NCI-H2171 (cell line): Measurements from ENCODE around the gene AFAP1L1.
A peak's percentile ranks its signal among the peaks of the same experiment; 100 is the strongest.

ENCODE experiments used
- DNase-seq: peaks from one replicate; lab custom pipeline; 2025; lab: John Stamatoyannopoulos, UW

Gene AFAP1L1

DNA sequence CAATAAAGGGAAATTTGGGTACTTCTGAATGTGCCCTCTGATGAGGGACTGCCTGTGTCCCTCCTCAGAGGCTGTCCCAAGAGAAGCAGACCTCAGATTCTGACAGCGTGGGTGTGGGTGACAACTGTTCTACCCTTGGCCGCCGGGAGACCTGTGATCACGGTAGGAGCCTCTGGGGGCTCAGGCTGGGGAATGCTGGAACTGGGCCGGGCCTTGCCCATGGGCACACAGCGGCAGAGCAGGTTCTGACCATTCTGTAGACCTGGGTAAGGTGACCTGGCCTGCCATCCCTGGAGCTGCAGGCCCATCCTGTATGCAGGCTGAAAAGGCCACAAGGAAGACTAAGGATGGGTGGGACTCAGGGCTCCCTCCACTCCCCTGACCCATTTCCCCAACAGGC, 44.1 kb downstream of the AFAP1L1 start:
- DNase-seq = no peak

DNA sequence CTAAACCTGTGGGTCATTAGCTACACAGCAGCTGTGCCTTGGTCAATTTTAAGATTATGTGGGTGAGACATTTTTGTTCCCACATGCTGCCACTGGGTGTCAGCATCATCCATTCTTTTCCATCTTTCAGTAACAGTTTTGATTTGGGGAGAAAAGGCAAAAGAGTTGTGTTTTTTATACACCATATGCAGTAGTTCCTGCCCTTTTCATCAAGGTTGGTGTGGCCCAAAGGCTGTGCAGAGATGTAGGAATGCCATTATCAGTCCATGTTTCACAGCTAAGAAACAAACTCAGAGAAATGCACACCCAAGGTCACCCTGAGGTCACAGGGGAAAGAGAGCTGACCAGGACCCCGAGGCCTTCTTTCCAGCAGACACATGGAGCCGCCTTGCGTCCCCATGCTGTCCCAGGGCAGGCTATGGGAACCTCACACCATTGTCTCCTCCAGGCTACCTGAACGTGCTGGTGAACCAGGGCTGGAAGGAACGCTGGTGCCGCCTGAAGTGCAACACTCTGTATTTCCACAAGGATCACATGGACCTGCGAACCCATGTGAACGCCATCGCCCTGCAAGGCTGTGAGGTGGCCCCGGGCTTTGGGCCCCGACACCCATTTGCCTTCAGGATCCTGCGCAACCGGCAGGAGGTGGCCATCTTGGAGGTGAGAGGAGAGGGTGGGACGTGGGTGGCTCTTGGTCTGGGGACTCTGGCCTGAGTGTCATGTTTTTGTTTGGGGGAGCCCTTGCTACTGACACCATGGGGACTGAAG, 45.8 kb downstream of the AFAP1L1 start:
- DNase-seq = no peak

DNA sequence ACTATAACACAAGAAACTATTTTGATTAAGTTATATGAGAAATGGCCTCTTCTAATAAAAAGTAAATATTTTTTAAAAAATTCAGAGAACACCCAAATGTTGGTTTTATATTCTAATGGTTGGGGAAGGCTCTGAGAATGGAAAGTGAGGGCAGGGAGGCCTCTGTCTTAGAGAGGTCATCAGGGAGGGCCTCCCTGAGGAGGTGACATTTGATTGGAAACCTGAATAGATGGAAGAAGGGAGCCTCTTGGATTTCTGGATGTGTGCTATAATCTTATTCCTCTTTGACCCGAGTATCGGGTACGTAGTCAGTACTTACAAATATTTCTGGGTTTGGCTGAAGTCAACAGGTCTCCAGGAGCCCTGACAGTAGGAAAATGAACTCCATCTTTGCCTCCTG, 47.5 kb downstream of the AFAP1L1 start:
- no peak for DNase-seq

DNA sequence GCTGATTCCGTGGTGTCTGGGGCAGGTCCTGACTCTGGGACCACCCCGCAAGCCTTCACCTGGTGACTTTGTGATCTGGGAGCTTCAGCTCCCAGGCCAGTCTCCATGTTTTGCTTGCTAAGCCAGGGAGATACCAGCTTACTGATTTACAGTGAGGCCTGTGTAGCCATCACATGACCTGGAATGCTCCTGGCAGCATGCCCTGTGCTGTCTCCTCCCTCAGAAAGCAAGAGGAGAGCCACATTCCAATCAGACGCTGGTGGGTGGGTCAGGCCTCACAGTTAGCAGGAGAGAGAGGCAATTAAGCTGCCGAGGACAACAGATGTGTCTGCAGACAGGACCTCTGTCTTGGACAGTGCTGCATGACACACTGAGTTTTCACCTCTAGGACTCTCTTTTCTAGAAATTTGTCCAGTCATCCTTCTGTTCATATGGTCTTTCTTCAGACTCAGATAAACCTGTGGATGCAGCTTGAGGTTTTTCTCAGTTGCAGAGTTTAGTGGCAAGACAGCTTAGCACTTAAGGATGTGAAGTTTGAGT, 49.2 kb downstream of the AFAP1L1 start:
- DNase-seq = peak; percentile 53

DNA sequence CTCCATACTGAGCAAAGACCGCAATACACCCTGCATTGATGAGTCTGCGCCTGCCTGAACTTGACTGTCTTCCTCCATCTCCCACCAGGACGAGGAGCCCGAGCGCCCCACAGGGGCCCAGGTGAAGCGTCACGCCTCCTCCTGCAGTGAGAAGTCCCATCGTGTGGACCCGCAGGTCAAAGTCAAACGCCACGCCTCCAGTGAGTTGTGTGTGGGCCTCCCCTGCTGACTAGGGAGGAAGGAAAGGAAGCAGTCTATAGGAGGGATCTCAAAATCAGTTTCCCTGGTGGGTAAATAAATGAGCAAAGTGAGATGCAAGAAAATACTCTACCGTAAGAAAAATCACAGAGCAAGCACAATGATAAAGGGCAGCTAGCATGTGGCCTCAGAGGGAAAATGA, 50.9 kb downstream of the AFAP1L1 start:
- no peak for DNase-seq

DNA sequence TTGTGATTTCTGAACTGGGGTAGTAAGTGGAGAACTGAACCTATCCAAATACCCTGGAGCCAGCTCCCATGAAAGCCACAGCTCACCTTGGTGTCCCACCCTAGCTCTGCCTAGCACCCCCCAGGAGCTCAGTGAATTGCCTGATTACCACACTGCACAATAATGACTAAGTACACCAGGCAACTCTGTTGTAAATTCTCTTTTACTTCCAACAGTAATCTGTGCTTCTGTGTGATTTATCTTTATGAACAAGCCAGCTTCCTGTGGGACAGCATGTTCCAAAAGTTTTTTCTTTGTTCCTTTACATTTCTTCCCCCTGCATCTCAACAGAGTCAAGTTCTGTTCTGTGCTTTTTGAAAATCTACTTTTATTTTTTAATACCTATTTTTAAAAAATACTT, 51.6 kb downstream of the AFAP1L1 start:
- DNase-seq = no peak

DNA sequence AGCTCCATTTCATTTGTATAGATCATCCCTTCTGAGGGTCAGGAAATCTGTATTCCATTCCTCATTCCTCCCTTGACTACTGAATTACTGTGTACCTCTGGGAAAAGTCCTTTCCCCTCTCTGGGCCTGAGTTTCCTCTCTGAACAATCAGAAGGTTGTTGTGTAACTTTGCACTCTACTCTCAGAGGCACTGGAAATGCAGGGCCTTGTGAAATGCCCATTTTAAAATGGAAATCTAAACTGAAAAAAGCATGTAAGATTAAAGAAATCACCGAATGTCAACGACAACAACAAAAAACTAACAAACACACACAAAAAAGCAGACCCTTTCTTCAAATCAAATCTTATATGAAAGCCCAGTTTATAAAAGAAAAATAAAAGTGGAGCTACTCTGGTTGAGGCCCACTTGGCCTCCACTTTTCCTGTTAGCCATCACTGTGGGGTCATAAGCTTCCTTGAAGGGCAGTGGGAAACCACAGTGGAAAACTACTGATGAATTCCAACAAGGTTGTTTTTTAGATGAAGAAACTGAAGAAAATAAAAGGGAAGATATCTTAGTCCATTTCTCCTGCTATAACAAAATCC, 52.1 kb downstream of the AFAP1L1 start:
- no peak for DNase-seq

DNA sequence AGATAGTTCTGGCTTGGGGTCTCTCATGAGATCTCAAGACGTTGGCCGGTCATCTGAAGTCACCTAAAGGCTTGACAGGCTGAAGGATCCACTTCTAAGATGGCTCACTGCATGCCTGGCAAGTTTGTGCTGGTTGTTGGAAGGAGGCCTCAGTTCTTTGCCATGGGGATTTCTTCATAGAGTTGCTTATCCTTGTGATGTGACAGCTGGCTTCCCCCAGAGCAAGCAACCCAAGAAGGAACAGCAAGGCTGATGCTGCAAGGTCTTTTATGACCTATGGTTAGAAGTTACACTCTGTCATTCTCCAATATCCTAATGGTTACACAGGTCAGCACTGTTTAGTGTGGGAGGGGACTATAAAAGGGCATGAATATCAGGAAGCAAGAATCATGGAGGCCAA, 53.0 kb downstream of the AFAP1L1 start:
- DNase-seq = no peak

DNA sequence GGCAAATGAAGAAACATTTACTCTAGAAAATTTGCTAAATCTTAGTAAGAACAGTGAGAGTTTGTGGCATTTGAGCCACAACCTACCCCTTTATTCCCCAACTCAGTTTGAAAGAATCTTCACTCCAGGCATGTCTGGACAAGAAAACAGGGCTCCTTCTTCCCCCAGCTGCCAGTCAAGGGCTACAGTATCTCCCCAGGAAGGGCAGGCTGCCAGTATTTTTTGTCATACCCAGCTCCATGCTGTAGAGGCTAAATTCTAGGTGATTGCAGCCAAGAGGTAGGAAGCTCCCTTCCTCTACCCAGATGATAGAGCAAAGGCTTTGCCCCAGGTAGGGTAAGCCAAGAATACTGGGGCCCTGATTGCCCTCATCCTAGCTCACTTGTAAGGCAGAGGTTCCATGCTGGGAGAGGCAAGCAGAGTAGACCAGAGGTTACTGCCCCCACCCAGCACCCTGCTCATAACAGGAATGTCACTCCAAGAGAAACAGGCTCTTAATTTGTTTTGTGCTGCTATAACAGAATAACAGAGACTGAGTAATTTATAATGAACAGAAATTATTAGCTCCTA, 53.6 kb downstream of the AFAP1L1 start:
- DNase-seq = peak; percentile 55

DNA sequence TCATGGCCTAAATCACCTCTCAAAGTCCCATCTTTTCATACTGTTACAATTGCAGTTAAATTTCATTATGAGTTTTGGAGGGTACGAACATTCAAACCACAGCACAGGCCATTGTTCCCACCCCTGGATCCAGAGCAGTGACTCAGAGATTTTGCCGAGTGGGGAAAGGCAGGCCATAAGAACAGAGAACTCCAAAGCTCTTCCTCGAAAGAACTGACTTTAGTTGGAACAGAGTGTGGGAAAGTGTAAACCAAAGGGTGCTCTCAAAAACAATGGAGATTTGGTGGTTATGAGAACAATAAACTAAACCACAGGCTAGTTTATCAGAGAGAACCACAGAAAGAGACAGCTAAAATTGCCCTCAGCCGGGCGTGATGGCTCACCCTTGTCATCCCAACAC, 54.2 kb downstream of the AFAP1L1 start:
- no peak for DNase-seq

DNA sequence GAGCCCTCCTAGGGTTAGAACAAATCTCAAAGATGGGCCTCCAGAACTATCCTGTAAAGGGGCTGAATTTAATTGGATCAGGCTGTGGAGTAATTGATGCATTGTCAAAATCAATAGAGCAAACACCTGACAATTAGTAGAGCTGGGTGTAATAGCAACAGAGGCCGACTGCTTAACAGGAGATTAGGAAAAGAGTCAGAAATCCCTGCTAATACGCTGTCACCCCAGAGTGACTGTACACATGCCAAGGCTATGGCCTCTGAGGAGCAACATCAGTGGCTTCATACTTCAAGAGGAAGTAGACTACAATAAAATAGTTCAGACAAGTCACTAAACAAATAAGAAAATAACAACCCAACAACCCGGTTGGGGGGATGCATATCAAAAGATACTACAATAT, 55.0 kb downstream of the AFAP1L1 start:
- no peak for DNase-seq

DNA sequence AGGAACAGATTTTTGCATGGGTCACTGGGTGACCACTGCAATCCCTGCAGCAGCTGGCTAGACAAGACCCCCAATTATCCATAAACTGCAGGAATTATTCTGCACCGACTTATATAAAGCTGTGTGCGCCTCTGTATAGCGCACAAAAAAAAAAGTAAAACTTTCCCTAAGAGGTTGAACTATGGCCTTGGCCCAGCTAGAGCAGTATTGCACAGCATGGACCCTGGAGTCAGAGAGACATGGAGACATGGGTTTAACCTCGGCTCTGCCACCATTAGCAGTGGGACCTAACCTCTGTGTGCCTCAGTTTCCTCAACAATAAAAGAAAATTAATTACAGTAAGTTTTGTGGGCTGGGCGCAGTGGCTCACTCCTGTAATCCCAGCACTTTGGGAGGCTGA, 56.5 kb downstream of the AFAP1L1 start:
- DNase-seq = no peak

DNA sequence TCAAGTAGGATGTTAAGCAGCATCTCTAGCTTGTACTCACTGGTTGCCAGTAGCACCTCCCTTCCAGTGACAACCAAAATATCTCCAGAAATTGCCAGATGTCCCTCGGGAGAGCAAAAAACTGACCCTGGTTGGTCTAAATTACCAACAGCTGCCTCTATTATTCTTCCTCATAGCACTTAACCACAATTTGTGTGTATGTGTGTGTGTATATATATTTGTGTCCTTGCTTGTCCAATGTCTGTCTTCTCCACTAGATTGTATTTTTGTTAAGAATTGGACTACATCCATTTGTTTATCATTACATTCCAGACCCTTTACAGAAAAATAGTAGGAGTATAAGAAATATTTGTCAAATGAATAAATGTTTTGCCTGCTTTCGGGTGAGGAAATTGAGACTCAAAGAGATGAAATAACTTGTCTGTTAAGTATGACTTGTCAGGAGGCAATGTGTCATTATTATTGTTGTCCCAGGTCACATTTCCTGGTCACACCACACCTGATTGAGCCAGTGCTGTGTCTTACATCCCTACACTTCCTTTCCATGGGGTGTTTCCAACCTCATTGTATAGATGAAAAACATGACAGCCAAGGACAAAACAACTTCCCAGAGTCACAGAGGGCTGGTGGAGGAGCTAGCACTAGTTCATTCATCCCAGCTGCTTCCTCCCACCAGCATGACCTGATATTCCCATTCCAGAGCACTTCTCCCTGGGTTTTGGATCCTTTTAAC, 62.2 kb downstream of the AFAP1L1 start:
- no peak for DNase-seq

DNA sequence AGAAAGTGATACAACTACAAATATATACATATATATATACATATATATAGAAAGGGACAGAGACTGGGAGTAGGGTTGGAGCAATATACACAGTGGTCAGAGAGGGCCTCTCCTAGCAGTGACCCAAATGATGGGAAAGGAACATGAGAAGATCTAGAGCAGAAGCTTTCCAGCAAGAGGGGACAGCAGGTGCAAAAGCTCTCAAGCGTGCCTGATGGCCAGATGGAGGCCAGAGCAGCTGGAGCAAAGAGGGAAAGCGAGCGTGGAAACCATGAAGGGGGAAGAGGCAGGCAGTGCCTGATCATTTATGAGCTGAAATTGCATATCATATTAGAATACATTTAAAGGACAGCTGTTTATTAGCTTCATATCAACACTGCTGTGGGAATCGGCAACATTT, 66.1 kb downstream of the AFAP1L1 start:
- DNase-seq = peak; percentile 42

DNA sequence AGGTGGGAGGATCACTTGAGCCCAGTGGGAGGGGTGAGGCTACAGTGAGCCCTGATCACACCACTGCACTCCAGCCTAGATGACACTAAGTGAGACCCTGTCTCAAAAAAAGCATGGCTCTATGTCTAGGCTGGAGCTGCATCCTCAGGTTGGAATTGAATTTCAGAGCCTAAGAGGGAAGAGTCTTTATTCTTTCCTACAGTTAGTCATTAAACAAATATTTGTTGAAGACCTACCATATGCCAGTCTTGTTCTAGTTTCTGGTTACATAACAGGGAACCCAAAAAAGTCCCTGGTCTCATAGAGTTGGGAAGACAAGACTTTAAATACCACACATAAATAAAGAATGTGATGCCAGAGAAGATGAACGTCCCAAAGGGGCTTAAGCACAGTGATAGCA, 66.7 kb downstream of the AFAP1L1 start:
- no peak for DNase-seq

DNA sequence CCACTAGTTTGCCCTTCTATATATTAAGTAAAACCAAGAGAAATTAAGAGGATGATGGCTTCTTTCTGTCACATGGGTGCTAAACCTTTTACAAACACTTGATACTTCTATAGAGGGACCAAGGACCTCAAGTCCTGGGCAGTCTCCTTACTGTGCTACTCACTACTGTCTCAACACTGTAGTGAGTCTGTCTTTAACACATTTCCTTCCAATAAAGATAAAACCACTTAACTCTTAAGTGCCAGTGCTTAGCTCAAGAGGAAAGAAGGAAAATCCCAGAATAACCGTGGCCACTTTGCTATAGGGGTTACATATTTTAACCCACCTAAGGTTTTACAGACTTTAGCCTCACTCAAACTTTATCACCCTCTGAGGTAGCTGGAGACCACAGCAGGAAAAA, 69.3 kb downstream of the AFAP1L1 start:
- DNase-seq = no peak

DNA sequence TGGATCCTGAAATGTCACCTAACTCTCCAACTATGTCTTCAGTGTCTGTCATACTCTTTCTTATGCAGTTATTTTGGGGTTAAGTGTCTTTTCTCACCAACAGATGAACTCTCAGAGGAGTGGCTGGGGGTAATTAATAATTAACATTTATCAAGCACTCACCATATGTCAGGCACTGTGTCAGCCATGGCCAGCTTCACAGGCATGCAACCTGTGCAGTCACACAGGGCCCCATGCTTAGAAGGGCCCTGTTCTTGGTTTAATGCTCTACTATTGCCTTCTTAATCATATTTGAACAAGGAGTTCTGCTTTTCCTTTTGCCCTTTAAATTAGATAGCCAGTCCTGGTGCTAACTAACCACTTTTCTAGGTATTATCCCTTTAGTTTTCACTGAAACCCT, 70.2 kb downstream of the AFAP1L1 start:
- no peak for DNase-seq

DNA sequence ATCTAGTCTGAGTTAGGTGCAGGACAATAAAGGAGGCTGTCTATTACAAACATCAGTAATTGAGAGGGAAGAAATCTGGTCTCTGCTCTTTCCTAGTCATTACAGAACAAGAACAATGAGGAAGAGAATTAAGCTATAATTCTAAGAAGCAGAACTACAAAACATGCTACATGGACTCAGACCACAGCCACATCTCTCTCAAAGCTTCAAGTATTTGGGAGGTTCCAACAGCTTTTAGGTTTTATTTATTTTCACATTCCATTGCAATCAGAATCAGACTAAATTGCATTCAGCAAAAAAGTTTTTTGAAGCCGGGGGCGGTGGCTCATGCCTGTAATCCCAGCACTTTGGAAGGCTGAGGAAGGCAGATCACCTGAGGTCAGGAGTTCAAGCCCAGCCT, 72.5 kb downstream of the AFAP1L1 start:
- DNase-seq = no peak

DNA sequence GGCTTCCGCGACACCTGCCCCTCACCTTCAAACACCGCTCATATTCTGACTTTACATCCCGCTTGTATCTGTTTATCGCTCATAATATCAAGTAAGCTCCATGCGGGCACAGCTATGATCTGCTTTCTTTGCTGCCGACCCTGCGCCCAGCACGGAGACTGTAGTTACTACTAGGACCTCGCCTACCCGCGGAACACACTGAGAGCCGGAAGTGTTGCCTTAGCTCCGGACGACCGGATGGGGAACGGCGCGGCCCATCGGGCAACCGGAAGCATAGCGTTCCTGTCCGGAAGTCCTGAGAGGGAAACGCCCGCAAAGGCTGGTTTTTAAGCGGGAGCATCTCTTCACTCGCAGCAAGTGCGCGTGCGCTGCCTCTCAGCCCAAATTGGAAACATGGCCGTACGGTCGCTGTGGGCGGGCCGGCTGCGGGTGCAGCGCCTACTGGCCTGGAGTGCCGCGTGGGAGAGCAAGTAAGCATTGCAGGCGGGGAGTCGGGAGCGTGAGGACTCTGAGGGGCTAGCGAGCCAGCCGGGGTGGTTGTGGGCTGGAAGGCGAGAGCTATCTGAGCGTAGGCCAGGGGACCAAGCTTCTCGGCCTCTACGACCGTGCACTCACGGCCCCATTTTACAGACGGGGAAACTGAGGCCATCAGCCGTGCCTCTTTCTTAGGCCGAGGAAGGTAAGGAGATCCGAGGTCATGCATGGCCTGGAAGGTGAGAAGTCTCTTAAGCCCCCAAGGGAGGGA, 73.7 kb downstream of the AFAP1L1 start, which contains the start of gene GRPEL2:
TSS of gene GRPEL2 (plus strand) at position 353 of the 745 bp plus-strand sequence. CDS start at position 394, 41 bp downstream.
- peak; percentile 84 for DNase-seq

DNA sequence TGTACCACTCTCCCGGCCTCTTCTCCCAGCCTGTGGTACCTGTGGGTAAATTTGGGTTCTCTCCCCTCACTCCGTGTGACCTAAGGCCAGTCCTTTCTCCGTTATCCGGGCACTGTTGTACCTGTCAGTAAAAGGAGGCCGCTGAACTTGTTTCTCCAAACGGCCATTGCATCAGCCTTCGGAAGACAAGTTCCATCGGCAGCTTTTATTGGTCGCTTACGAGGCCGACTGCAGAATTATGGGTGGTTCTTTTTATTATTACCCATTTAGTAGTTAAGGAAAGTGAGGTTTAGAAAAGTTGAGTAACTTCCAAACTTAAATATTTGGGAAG, 74.2 kb downstream of the AFAP1L1 start:
- no peak for DNase-seq

DNA sequence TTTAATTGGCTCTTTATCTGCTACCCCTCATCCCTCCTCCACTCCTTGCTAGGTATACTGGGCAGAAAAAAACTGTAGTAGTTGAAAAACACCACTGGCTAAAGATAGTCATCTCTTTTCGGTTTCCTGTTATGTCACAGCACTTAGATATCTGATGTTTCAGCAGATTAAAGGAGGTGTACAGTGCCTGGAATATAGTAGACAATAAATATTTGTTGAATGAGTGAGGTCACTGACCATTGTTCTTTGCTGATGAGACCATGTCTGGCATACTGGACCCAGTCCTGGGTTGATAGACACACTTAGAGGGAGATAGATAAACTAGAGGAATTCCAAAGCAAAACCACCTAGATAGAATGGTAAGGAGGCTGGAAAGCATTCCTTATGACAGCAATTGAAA, 76.9 kb downstream of the AFAP1L1 start:
- DNase-seq = no peak

DNA sequence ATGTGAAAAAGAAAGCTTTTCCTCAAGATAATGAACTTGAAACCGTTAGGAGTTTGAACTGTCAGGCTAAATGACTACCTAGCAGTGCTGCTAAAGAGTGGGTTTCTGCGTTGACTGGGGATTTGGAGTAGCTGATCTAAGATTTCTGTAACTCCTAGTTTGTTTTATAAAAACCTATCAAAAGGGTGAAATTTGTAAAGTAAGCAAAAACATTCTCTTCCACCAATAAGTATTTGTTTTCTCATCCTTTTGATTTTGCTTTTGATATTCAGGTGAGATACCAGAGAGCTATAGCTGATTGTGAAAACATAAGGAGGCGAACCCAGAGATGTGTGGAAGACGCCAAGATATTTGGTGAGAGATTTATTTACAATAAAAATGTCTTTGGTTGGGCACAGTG, 77.7 kb downstream of the AFAP1L1 start:
- DNase-seq = no peak
